Endothelial cell of umbilical vein (primary cell): Measurements from ENCODE around the gene TNFRSF19. TPM values are rescaled to one million over a fixed set of nuclear protein-coding genes. Genes with fewer than 3 reads are reported as not detected.

Experiments
- BruUV-seq: library from RNA; stranded (reverse); fragments of 400-500 nt; replicated peaks from 2 replicates; lab custom pipeline; 2021; lab: Mats Ljungman, UMichigan
- CTCF ChIA-PET: fragments of 300-600, 350-600 bp; sonication (Branson Sonifier 250); formaldehyde crosslinking; loops from one replicate; lab custom pipeline; 2021; ENCODE audit warnings: antibody characterized with exemption, inconsistent platforms; lab: Charles Lee
- POLR2A ChIA-PET: fragments of 300-600, 350-600 bp; sonication (Branson Sonifier 250); formaldehyde crosslinking; loops from one replicate; lab custom pipeline; 2021; ENCODE audit warnings: antibody characterized with exemption, inconsistent platforms; lab: Charles Lee
- DNase-seq: peaks from one replicate; pipeline ENCODE4 v3.0.0-alpha.2; 2011; ENCODE audit warnings: low read depth, low spot score
- FAIRE-seq: peaks from 2 replicates; lab custom pipeline; 2011; peaks lifted over from hg19 to GRCh38; lab: Jason Lieb, UNC
- H2AFZ ChIP-seq: 2 replicates; pipeline ENCODE4 v1.6.0; 2012; ENCODE audit warnings: low read depth, low read length, control low read depth, inconsistent platforms
- H3K27ac ChIP-seq: 2 replicates; pipeline ENCODE4 v1.5.1; 2011; ENCODE audit warnings: low read depth, mild to moderate bottlenecking, control low read depth, low read length, moderate library complexity; ENCODE audit not compliant: insufficient read depth
- H3K27me3 ChIP-seq, 2 experiments: 2 replicates each; pipeline versions ENCODE4 v1.6.0 to v1.6.1; 2011; ENCODE audit warnings: low read length in 2 of 2, mixed read lengths in 1 of 2; ENCODE audit not compliant: control insufficient read depth in 2 of 2, insufficient read depth in 2 of 2
- H3K36me3 ChIP-seq, 2 experiments: 2 replicates in 1 of 2; 3 replicates in 1 of 2; pipeline ENCODE4 v1.5.1; 2011; ENCODE audit warnings: low read length in 2 of 2, mild to moderate bottlenecking in 1 of 2, moderate library complexity in 1 of 2; ENCODE audit not compliant: control insufficient read depth in 2 of 2, insufficient read depth in 2 of 2; ENCODE audit errors: extremely low read depth in 1 of 2
- H3K4me1 ChIP-seq: 3 replicates; pipeline ENCODE4 v1.5.1; 2011; ENCODE audit warnings: mild to moderate bottlenecking, low read length; ENCODE audit not compliant: control insufficient read depth, insufficient read depth; ENCODE audit errors: extremely low read depth
- H3K4me2 ChIP-seq: 2 replicates; pipeline ENCODE4 v1.6.1; 2011; ENCODE audit warnings: low read length, control low read depth, mixed read lengths; ENCODE audit not compliant: insufficient read depth
- H3K4me3 ChIP-seq, 3 experiments: fragments of 200-600 bp in 1 of 3; sonication (generic), shearing (Covaris generic) in 1 of 3; replicated peaks in 1 of 3; 2 replicates each; pipeline ENCODE4 v1.5.1; 2011 to 2016; ENCODE audit warnings: control low read depth in 3 of 3, low read length in 3 of 3, mild to moderate bottlenecking in 2 of 3, inconsistent platforms in 1 of 3, low read depth in 1 of 3, moderate library complexity in 1 of 3; ENCODE audit not compliant: insufficient read depth in 1 of 3
- H3K79me2 ChIP-seq: 2 replicates; pipeline ENCODE4 v1.6.0; 2012; ENCODE audit warnings: low read length, inconsistent platforms; ENCODE audit not compliant: control insufficient read depth, insufficient read depth
- H3K9ac ChIP-seq: replicated peaks from 2 replicates; pipeline ENCODE3; 2011; ENCODE audit warnings: low read length, control low read depth; ENCODE audit not compliant: insufficient read depth; ENCODE audit errors: extremely low read depth
- H3K9me1 ChIP-seq: replicated peaks from 3 replicates; pipeline ENCODE4 v1.6.0; 2011; ENCODE audit warnings: mild to moderate bottlenecking, low read length; ENCODE audit not compliant: control insufficient read depth, insufficient read depth; ENCODE audit errors: extremely low read depth
- H3K9me3 ChIP-seq: replicated peaks from 2 replicates; pipeline ENCODE4 v1.5.1; 2012; ENCODE audit warnings: low read length, inconsistent platforms; ENCODE audit not compliant: control insufficient read depth, insufficient read depth
- H4K20me1 ChIP-seq: replicated peaks from 2 replicates; pipeline ENCODE3; 2011; ENCODE audit warnings: mild to moderate bottlenecking, low read length; ENCODE audit not compliant: control insufficient read depth, insufficient read depth; ENCODE audit errors: extremely low read depth
- EZH2 ChIP-seq: IDR thresholded peaks from 2 replicates; pipeline ENCODE4 v1.6.1; 2012; ENCODE audit warnings: borderline replicate concordance, low read depth, mild to moderate bottlenecking, moderate library complexity, low read length, inconsistent platforms; ENCODE audit not compliant: severe bottlenecking
- FOS ChIP-seq: IDR thresholded peaks from 2 replicates; pipeline ENCODE4 v1.6.1; 2011; ENCODE audit warnings: mild to moderate bottlenecking, low read length, moderate library complexity, borderline replicate concordance; ENCODE audit not compliant: insufficient read depth
- GATA2 ChIP-seq: IDR thresholded peaks from 2 replicates; pipeline ENCODE4 v1.7.0; 2011; ENCODE audit warnings: low read depth, mild to moderate bottlenecking, moderate library complexity, mixed read lengths, low read length; ENCODE audit not compliant: insufficient read length, insufficient read depth
- JUN ChIP-seq: IDR thresholded peaks from 2 replicates; pipeline ENCODE4 v1.6.1; 2011; ENCODE audit warnings: borderline replicate concordance, low read depth; ENCODE audit not compliant: insufficient read length, insufficient read depth
- MAX ChIP-seq: IDR thresholded peaks from 2 replicates; pipeline ENCODE4 v1.6.1; 2011; ENCODE audit not compliant: insufficient read depth, insufficient read length
- MYC ChIP-seq: IDR thresholded peaks from one replicate; pipeline ENCODE4 v1.6.1; 2011; ENCODE audit warnings: mild to moderate bottlenecking, low read depth, low read length
- POLR2A ChIP-seq: IDR thresholded peaks from 2 replicates; pipeline ENCODE4 v1.6.1; 2012; ENCODE audit warnings: low read depth, mild to moderate bottlenecking, control low read depth, low read length
- POLR2AphosphoS5 ChIP-seq: IDR thresholded peaks from 2 replicates; pipeline ENCODE4 v1.6.1; 2012; ENCODE audit warnings: low read depth, mild to moderate bottlenecking, control low read depth, low read length, moderate library complexity; ENCODE audit not compliant: insufficient read depth
- dilution Hi-C: fragments of 300-500 bp; cut with MboI; formaldehyde crosslinking; loops from one replicate; pipeline ENCODE4 v1.15.0; 2019; ENCODE audit warnings: low sequenced_read_pairs; ENCODE audit not compliant: extremely low pct_ligation_motif_present
- intact Hi-C: fragments of 100-400 bp; cut with micrococcal nuclease; formaldehyde crosslinking; loops from one replicate; pipeline ENCODE4 v1.10.0; 2022
- polyA plus RNA-seq, 4 experiments: library from polyadenylated mRNA; depleted of rRNA in 3 of 4; stranded (reverse) in 3 of 4; unstranded in 1 of 4; fragments of >200 nt; gene quantifications; 2 replicates each; pipeline versions ENCODE4 v1.2.1 to v1.2.3, GENCODE V29; 2011 to 2012; ENCODE audit warnings: missing spikeins in 1 of 4
- total RNA-seq: library from RNA; stranded (reverse); gene quantifications from 2 replicates; pipeline ENCODE4 v1.2.3, GENCODE V29; 2021
- TF ChIP-seq, protein P1 (sequence below), 2 donors: IDR thresholded peaks; 1 replicate in 1 of 2; 2 replicates in 1 of 2; pipeline ENCODE4 v1.5.1; 2011; ENCODE audit warnings: low read length in 2 of 2, mild to moderate bottlenecking in 2 of 2, moderate library complexity in 2 of 2, control low read depth in 1 of 2, inconsistent platforms in 1 of 2, low read depth in 1 of 2; ENCODE audit not compliant: insufficient read depth in 1 of 2; ENCODE audit errors: extremely low read depth in 1 of 2

TNFRSF19 gene
- total and polyA plus RNA-seq, 2 donors (not counting 3 experiments of a cell fraction or from before 2014, with no cell fraction given): 0.23 to 0.29 TPM

- Histone ChIP-seq H2AFZ (no peak overlapping the region), H3K79me2 (no peaks in the 10 kb centered on the region), H3K4me1 (no peaks in the 10 kb centered on the region), H3K27ac (no peak overlapping the region), H3K4me3 (no peak overlapping the region), H3K36me3 (no peaks in the 10 kb centered on the region), H3K9me3 (no peaks in the 10 kb centered on the region), H4K20me1 (no peaks in the 10 kb centered on the region), H3K27me3 (peaks cover 4 to 27% of the 10 kb centered on the region in 2 experiments), H3K9me1 (no peaks in the 10 kb centered on the region), H3K9ac (no peak overlapping the region), H3K4me2 (no peak overlapping the region)
- BruUV-seq: no TSS peak
- ChIA-PET POLR2A (no interaction called here), CTCF (no interaction called here)
- no peak for DNase-seq
- no peak for TF ChIP-seq POLR2AphosphoS5
- TF ChIP-seq FOS: no peak
- no peak for TF ChIP-seq POLR2A
- no peak for TF ChIP-seq MAX
- TF ChIP-seq, protein P1, sequence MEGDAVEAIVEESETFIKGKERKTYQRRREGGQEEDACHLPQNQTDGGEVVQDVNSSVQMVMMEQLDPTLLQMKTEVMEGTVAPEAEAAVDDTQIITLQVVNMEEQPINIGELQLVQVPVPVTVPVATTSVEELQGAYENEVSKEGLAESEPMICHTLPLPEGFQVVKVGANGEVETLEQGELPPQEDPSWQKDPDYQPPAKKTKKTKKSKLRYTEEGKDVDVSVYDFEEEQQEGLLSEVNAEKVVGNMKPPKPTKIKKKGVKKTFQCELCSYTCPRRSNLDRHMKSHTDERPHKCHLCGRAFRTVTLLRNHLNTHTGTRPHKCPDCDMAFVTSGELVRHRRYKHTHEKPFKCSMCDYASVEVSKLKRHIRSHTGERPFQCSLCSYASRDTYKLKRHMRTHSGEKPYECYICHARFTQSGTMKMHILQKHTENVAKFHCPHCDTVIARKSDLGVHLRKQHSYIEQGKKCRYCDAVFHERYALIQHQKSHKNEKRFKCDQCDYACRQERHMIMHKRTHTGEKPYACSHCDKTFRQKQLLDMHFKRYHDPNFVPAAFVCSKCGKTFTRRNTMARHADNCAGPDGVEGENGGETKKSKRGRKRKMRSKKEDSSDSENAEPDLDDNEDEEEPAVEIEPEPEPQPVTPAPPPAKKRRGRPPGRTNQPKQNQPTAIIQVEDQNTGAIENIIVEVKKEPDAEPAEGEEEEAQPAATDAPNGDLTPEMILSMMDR (IDR thresholded peaks at IDR 0.05; ENCODE audit: extremely low read depth in 1 of 2, insufficient read depth in 1 of 2, low read depth in 1 of 2, low read length in 2 of 2): no peak
- no peak for TF ChIP-seq GATA2
- TF ChIP-seq MYC: no peak
- no peak for TF ChIP-seq EZH2
- no peak for TF ChIP-seq JUN
- intact Hi-C loops (no loop called here), dilution Hi-C loops (no loop called here)
- no peak for FAIRE-seq
Measured at GRCh38 chr13:23652909-23653726, 82.9 kb downstream of the TNFRSF19 start.
